ENCODE measurements around the gene ENO1.

ENO1 gene

DNA sequence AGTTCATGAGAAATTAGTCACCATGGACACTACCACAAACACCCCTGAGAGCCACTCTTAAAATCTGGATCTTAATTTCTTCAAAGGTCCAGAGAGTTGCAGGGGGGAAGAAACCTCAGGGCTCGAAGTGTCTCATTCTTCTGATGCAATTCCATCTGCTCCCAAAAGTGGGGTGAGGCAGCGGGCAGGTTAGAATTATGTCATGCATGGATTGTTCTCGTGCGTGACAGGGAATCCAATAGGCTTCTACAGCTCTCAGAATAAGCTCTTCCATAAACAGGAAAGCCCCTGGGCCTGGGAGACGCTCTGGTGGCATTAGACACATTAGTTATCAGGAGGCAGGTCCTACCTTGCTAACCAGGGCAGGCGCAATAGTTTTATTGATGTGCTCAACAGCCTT is 8.4 kb downstream of the ENO1 start:
- TF ChIP-seq, protein P1, sequence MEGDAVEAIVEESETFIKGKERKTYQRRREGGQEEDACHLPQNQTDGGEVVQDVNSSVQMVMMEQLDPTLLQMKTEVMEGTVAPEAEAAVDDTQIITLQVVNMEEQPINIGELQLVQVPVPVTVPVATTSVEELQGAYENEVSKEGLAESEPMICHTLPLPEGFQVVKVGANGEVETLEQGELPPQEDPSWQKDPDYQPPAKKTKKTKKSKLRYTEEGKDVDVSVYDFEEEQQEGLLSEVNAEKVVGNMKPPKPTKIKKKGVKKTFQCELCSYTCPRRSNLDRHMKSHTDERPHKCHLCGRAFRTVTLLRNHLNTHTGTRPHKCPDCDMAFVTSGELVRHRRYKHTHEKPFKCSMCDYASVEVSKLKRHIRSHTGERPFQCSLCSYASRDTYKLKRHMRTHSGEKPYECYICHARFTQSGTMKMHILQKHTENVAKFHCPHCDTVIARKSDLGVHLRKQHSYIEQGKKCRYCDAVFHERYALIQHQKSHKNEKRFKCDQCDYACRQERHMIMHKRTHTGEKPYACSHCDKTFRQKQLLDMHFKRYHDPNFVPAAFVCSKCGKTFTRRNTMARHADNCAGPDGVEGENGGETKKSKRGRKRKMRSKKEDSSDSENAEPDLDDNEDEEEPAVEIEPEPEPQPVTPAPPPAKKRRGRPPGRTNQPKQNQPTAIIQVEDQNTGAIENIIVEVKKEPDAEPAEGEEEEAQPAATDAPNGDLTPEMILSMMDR (IDR thresholded peaks at IDR 0.05; ENCODE audit: insufficient read depth, low read depth, low read length, missing control alignments), result no peak
- no peak overlapping the region for H3K4me3 ChIP-seq (ENCODE audit: low read depth, low read length)
- DNase-seq (ENCODE audit: low read depth), result no peak

DNA sequence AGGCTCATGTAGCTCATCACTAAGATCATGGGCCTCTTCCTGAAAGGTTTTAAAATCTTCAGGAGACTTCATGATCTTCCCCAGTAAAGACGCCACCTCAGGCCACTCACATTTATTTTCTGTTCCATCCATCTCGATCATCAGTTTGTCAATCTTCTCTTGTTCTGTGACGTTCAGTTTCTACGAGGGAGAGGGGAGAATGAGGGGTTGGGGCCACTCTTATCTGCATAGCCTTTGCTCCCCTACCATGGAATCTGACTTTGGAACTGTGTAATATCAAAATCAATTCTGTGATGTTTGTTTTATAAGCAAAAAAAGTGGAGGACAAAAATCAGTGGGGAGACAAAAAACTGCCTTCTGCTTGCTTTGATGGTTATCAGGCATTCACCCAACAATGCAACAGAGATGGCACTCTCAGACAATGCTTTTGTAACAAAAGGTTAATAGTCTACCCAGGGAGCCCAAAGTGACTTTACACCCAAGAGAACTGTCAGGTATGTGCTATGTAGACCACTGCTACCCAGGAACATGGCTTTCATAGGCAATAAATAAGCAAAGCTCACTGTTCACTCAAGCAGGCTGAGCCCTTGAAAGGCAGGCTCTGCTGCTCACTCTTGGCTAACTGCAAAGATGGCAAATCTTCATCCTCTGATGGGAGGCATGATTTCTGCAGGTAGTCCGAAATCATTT is 10.5 kb downstream of the ENO1 start:
- no peak for DNase-seq (ENCODE audit: low read depth)
- H3K4me3 ChIP-seq (ENCODE audit: low read depth, low read length), result no peak overlapping the region
- TF ChIP-seq, protein P1 (IDR thresholded peaks at IDR 0.05; ENCODE audit: insufficient read depth, low read depth, low read length, missing control alignments), result no peak

DNA sequence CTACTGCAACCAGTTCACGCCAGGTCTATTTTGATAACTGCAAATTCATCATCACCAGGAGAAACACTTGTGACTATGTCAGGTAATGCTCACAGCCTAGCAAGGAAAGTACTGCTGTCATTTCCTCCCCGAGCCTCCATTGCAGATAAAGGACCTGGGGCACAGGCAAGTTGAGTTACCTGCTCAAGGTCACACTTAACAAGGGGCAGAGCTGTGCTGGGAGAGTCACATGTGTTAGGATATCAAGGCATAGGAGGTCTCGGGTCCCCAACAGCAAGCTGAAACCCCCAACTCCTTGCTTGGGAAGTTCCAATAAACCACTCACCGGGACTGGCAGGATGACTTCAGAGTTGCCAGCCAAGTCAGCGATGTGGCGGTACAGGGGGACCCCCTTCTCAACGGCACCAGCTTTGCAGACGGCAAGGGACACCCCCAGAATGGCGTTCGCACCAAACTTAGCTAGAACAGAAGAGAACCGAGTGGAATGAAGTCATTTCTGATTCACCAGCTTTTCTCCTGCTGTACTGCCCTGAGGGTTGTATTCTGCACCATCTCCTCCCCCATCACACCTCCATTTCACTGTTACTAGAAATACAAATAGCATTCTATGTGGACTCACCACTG is 11.6 kb downstream of the ENO1 start:
- DNase-seq (ENCODE audit: low read depth), result no peak
- no peak overlapping the region for H3K4me3 ChIP-seq (ENCODE audit: low read depth, low read length)
- TF ChIP-seq, protein P1 (IDR thresholded peaks at IDR 0.05; ENCODE audit: insufficient read depth, low read depth, low read length, missing control alignments), result no peak

DNA sequence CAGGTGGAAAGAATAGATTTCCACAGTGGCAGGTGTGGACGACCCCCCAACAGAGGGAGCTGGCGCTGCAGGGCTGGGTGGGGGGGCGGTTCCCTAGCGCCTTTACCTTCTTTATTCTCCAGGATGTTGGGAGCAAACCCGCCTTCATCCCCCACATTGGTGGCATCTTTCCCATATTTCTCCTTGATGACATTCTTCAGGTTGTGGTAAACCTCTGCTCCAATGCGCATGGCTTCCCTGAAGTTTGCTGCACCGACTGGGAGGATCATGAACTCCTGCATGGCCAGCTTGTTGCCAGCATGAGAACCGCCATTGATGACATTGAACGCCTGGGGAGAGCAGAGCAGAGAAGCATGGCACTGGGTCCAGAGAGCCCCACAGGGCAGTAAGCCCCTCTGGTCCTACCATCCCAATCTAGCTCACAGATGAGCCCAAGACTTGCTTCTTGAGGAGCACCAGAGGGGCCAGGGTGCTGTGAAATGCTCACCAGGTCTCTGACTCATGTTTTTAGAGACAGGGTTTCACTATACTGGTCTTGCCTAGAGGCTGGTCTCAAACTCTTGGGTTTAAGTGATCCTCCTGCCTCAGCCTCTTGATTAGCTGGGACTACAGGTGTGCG is 12.2 kb downstream of the ENO1 start:
- TF ChIP-seq, protein P1 (IDR thresholded peaks at IDR 0.05; ENCODE audit: insufficient read depth, low read depth, low read length, missing control alignments), result no peak
- no peak overlapping the region for H3K4me3 ChIP-seq (ENCODE audit: low read depth, low read length)
- DNase-seq (ENCODE audit: low read depth), result no peak

DNA sequence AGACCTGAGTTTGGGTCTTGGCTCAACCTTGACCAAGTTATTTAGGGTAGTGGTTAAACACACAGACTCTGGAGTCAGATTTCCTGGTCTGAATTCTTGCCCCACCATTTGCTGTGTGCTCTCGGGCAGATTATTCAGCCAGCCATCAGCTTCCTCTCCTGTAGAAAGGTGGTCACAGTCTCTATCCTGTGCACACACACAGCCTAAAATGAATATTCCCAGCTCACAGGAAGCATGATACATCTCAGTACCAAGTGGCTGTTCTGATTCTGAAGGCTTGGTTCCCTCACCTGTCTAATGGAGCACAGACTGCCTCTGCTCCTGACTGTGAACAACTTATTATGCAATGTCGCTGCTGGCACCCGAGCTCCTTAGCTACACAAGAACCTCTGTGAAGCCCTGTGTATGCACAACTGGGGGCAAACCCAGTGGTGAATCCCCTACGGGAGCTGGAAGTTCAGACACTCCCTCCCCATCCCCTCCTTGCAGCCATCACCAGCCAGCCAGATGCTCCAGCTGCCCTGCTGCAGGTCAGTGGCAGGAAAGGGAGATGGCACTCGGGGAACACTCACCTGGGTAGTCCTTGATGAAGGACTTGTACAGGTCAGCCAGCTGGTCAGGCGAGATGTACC is 13.7 kb downstream of the ENO1 start:
- TF ChIP-seq, protein P1 (IDR thresholded peaks at IDR 0.05; ENCODE audit: insufficient read depth, low read depth, low read length, missing control alignments), result no peak
- no peak for DNase-seq (ENCODE audit: low read depth)
- H3K4me3 ChIP-seq (ENCODE audit: low read depth, low read length), result no peak overlapping the region

- TF ChIP-seq, protein P1 (IDR thresholded peaks at IDR 0.05; ENCODE audit: insufficient read depth, low read depth, low read length, missing control alignments), result no peak
- no peak overlapping the region for H3K4me3 ChIP-seq (ENCODE audit: low read depth, low read length)
- no peak for DNase-seq (ENCODE audit: low read depth)
Measured at GRCh38 chr1:8863794-8864233, 14.7 kb downstream of the ENO1 start.

Measured in GM12865 (cell line).